ENCODE data around the gene CAMK1D. TPM values are rescaled to one million over a fixed set of nuclear protein-coding genes. Genes with fewer than 3 reads are reported as not detected.

The CAMK1D gene
- total and polyA plus RNA-seq, 10 of the 15 experiments (the other 5 are each of a cell fraction or from before 2014, with no cell fraction given) = 2.1 to 35.5 (median 14.7) TPM

DNA sequence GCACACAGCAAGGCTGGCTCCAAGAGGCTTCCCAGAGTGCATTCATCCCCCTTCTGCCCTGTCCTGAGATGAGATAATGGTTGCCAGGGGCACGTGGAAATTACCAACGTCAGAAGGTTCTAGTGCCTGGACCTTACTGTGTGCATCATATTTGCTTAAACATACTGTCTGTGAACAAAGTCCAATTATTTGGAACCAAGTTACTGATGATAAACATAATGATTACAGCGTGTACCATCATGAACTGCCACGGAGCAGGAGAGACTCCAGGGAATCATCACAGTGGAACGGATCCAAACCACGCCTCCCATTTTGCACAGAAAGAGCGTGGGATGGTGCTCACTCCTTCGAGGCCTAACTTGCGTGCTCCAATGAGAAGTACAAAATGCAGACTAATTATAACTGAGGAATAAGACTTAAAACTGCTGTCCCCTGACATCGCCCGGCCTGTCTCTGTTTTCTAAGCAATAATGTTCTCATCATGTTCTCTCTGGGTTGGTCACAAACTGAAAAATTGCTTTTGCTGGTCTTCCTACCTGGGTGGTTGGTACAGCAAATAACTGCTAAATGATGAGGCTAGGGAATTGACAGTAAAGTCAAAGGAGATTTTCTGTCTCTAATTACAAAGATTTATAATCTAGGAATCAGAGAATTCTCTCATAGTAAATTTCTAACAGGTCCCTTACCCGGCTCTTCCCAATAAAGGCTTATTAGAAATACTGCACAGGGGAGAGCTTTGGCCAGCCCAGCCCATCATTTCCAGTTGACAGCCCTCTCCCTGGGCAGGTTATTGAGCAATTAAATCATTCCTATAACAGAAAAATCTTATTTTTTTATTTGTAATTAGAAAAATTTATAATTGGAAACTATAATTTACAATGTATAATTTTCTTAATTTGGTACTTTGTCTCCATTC lies 182.2 kb downstream of the CAMK1D start:
- intact Hi-C loops (cut with micrococcal nuclease; ENCODE audit: unreplicated experiment) = no loop called here
- no peaks in the 10 kb centered on the region for H4K20me1 ChIP-seq (ENCODE audit: control insufficient read depth, insufficient read depth)
- ChIA-PET SMC1A (ENCODE audit: uncharacterized antibody, unreplicated experiment) (no interaction called here), POLR2A (no interaction called here), CTCF (no interaction called here), RAD21 (ENCODE audit: unreplicated experiment) (no interaction called here)
- H3K4me2 ChIP-seq (ENCODE audit: control insufficient read depth, insufficient read depth) = no peak overlapping the region
- no peaks in the 10 kb centered on the region for H3K4me1 ChIP-seq (ENCODE audit: control insufficient read depth, insufficient read depth, low read length)
- no peak overlapping the region for H3K4me3 ChIP-seq
- TF ChIP-seq STAT1 (conservative IDR thresholded peaks at IDR 0.05) (no peak), FOS (IDR thresholded peaks at IDR 0.05; ENCODE audit: borderline replicate concordance, extremely low read depth, insufficient read length) (no peak), IRF4 (IDR thresholded peaks at IDR 0.05; ENCODE audit: low read depth, low read length) (no peak), IKZF2 (IDR thresholded peaks at IDR 0.05) (no peak), ZNF207 (IDR thresholded peaks at IDR 0.05; ENCODE audit: borderline replicate concordance) (no peak), GABPA (IDR thresholded peaks at IDR 0.05; ENCODE audit: low read depth) (no peak), CBX3 (IDR thresholded peaks at IDR 0.05; ENCODE audit: borderline replicate concordance, low read depth) (no peak), EZH2 (IDR thresholded peaks at IDR 0.05; ENCODE audit: borderline replicate concordance, control insufficient read depth, low read depth, low read length) (no peak), NFXL1 (IDR thresholded peaks at IDR 0.05; ENCODE audit: borderline replicate concordance) (no peak), RUNX3 (IDR thresholded peaks at IDR 0.05; ENCODE audit: low read length) (no peak), DPF2 (IDR thresholded peaks at IDR 0.05) (no peak), BCL11A (IDR thresholded peaks at IDR 0.05; ENCODE audit: low read depth, low read length) (no peak), ZNF24 (IDR thresholded peaks at IDR 0.05) (no peak), RELA (IDR thresholded peaks at IDR 0.05; ENCODE audit: borderline replicate concordance, partially characterized antibody) (no peak)
- TF ChIP-seq, protein P1, sequence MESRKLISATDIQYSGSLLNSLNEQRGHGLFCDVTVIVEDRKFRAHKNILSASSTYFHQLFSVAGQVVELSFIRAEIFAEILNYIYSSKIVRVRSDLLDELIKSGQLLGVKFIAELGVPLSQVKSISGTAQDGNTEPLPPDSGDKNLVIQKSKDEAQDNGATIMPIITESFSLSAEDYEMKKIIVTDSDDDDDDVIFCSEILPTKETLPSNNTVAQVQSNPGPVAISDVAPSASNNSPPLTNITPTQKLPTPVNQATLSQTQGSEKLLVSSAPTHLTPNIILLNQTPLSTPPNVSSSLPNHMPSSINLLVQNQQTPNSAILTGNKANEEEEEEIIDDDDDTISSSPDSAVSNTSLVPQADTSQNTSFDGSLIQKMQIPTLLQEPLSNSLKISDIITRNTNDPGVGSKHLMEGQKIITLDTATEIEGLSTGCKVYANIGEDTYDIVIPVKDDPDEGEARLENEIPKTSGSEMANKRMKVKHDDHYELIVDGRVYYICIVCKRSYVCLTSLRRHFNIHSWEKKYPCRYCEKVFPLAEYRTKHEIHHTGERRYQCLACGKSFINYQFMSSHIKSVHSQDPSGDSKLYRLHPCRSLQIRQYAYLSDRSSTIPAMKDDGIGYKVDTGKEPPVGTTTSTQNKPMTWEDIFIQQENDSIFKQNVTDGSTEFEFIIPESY (IDR thresholded peaks at IDR 0.05) = no peak
- TF ChIP-seq, protein P2, sequence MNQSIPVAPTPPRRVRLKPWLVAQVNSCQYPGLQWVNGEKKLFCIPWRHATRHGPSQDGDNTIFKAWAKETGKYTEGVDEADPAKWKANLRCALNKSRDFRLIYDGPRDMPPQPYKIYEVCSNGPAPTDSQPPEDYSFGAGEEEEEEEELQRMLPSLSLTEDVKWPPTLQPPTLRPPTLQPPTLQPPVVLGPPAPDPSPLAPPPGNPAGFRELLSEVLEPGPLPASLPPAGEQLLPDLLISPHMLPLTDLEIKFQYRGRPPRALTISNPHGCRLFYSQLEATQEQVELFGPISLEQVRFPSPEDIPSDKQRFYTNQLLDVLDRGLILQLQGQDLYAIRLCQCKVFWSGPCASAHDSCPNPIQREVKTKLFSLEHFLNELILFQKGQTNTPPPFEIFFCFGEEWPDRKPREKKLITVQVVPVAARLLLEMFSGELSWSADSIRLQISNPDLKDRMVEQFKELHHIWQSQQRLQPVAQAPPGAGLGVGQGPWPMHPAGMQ (IDR thresholded peaks at IDR 0.05; ENCODE audit: borderline replicate concordance) = no peak
- TF ChIP-seq, protein P3, sequence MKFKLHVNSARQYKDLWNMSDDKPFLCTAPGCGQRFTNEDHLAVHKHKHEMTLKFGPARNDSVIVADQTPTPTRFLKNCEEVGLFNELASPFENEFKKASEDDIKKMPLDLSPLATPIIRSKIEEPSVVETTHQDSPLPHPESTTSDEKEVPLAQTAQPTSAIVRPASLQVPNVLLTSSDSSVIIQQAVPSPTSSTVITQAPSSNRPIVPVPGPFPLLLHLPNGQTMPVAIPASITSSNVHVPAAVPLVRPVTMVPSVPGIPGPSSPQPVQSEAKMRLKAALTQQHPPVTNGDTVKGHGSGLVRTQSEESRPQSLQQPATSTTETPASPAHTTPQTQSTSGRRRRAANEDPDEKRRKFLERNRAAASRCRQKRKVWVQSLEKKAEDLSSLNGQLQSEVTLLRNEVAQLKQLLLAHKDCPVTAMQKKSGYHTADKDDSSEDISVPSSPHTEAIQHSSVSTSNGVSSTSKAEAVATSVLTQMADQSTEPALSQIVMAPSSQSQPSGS (IDR thresholded peaks at IDR 0.05; ENCODE audit: low read length) = no peak
- TF ChIP-seq, protein P4, sequence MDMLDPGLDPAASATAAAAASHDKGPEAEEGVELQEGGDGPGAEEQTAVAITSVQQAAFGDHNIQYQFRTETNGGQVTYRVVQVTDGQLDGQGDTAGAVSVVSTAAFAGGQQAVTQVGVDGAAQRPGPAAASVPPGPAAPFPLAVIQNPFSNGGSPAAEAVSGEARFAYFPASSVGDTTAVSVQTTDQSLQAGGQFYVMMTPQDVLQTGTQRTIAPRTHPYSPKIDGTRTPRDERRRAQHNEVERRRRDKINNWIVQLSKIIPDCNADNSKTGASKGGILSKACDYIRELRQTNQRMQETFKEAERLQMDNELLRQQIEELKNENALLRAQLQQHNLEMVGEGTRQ (IDR thresholded peaks at IDR 0.05; ENCODE audit: borderline replicate concordance, low read depth, low read length) = no peak
- no peak overlapping the region for H3K9ac ChIP-seq (ENCODE audit: control insufficient read depth, insufficient read depth, low read length)
- in situ Hi-C loops (cut with MboI) = no loop called here
- ATAC-seq (no peak), DNase-seq (ENCODE audit: low read depth, low spot score) (no peak), FAIRE-seq (no peak)
- 93% methylated on average over 12 of the region's 12 CpGs for WGBS (ENCODE audit: insufficient coverage, insufficient replicate concordance, low lambda C conversion rate, missing lambda C conversion rate)
- H3K27me3 ChIP-seq (replicated peaks in 1 of 2; ENCODE audit: control insufficient read depth in 2 of 2, insufficient read depth in 2 of 2, low read length in 1 of 2) = no peaks in the 10 kb centered on the region
- no TSS peak for BruUV-seq (replicated peaks)
- H3K36me3 ChIP-seq (ENCODE audit: control insufficient read depth in 2 of 2, insufficient read depth in 2 of 2, low read length in 1 of 2) = no peaks in the 10 kb centered on the region
- H3K79me2 ChIP-seq (ENCODE audit: control insufficient read depth, insufficient read depth, low read length) = no peaks in the 10 kb centered on the region
- no peak overlapping the region for H2AFZ ChIP-seq (ENCODE audit: control insufficient read depth, low read depth, low read length)
- H3K9me3 ChIP-seq (replicated peaks; ENCODE audit: control insufficient read depth, insufficient read depth, low read length) = no peaks in the 10 kb centered on the region
- no peak overlapping the region for H3K27ac ChIP-seq (ENCODE audit: control insufficient read depth, insufficient read depth)

Measured in GM12878 (cell line).